GM12878 (cell line): ENCODE results near the gene MYT1. TPM values are rescaled to one million over a fixed set of nuclear protein-coding genes. Genes with fewer than 3 reads are reported as not detected.

Experiments
- ATAC-seq: fragments of 200-7000 bp; cut with Tn5 transposase; 3 replicates; pipeline ENCODE4 v1.9.1; 2020; ENCODE audit warnings: mild to moderate bottlenecking, moderate library complexity
- BruUV-seq: library from RNA; stranded (reverse); fragments of 400-500 nt; replicated peaks from 2 replicates; lab custom pipeline; 2021; lab: Mats Ljungman, UMichigan
- CTCF ChIA-PET: fragments of 300-600 bp; sonication (Branson Sonifier 250); formaldehyde crosslinking; extraction: SDS; loops from one replicate; lab custom pipeline; 2021; ENCODE audit warnings: inconsistent platforms; lab: Yijun Ruan, JAX
- POLR2A ChIA-PET: fragments of 350-600 bp; formaldehyde crosslinking; extraction: SDS; loops from one replicate; lab custom pipeline; 2021; ENCODE audit warnings: inconsistent platforms; lab: Charles Lee
- RAD21 ChIA-PET: fragments of 300-600 bp; sonication (Branson Sonifier 250); formaldehyde crosslinking; loops from one replicate; lab custom pipeline; 2023; ENCODE audit warnings: antibody characterized with exemption; ENCODE audit not compliant: unreplicated experiment; lab: Charles Lee
- SMC1A ChIA-PET: fragments of 300-600 bp; sonication (Branson Sonifier 250); formaldehyde crosslinking; loops from one replicate; lab custom pipeline; 2023; ENCODE audit not compliant: unreplicated experiment, uncharacterized antibody; lab: Charles Lee
- DNase-seq: peaks from one replicate; pipeline ENCODE4 v3.0.0-alpha.2; 2011; ENCODE audit warnings: low read depth, low spot score
- FAIRE-seq: peaks from 3 replicates; lab custom pipeline; 2011; peaks lifted over from hg19 to GRCh38; lab: Jason Lieb, UNC
- H2AFZ ChIP-seq: 2 replicates; pipeline ENCODE4 v1.6.0; 2011; ENCODE audit warnings: low read depth, low read length, control low read depth; ENCODE audit not compliant: control insufficient read depth
- H3K27ac ChIP-seq: 2 replicates; pipeline ENCODE4 v1.5.1; 2011; ENCODE audit warnings: control low read depth; ENCODE audit not compliant: control insufficient read depth, insufficient read depth
- H3K27me3 ChIP-seq, 2 experiments: replicated peaks in 1 of 2; 2 replicates each; pipeline versions ENCODE4 v1.6.0 to v1.6.1; 2011; ENCODE audit warnings: low read length in 1 of 2; ENCODE audit not compliant: control insufficient read depth in 2 of 2, insufficient read depth in 2 of 2
- H3K36me3 ChIP-seq, 2 experiments: 2 replicates each; pipeline ENCODE4 v1.5.1; 2011; ENCODE audit warnings: low read length in 1 of 2; ENCODE audit not compliant: control insufficient read depth in 2 of 2, insufficient read depth in 2 of 2
- H3K4me1 ChIP-seq: 2 replicates; pipeline ENCODE4 v1.6.1; 2011; ENCODE audit warnings: mild to moderate bottlenecking, low read length, moderate library complexity, mixed read lengths; ENCODE audit not compliant: control insufficient read depth, insufficient read depth
- H3K4me2 ChIP-seq: 2 replicates; pipeline ENCODE4 v1.6.0; 2011; ENCODE audit warnings: control low read depth; ENCODE audit not compliant: control insufficient read depth, insufficient read depth
- H3K4me3 ChIP-seq: fragments of 200-600 bp; sonication (generic); 2 replicates; pipeline ENCODE4 v1.5.1; 2016
- H3K79me2 ChIP-seq: 2 replicates; pipeline ENCODE4 v1.6.0; 2011; ENCODE audit warnings: low read length; ENCODE audit not compliant: control insufficient read depth, insufficient read depth
- H3K9ac ChIP-seq: 2 replicates; pipeline ENCODE4 v1.8.0; 2011; ENCODE audit warnings: low read length, control low read depth, mixed read lengths; ENCODE audit not compliant: control insufficient read depth, insufficient read depth
- H3K9me3 ChIP-seq: replicated peaks from 3 replicates; pipeline ENCODE4 v1.5.1; 2011; ENCODE audit warnings: mild to moderate bottlenecking, low read length; ENCODE audit not compliant: control insufficient read depth, insufficient read depth
- H4K20me1 ChIP-seq: 2 replicates; pipeline ENCODE4 v1.6.0; 2011; ENCODE audit not compliant: control insufficient read depth, insufficient read depth
- CEBPZ ChIP-seq: fragments of 150-350 bp; IDR thresholded peaks from 2 replicates; pipeline ENCODE4 v1.6.1; 2016; ENCODE audit warnings: low read depth, low read length
- CHD4 ChIP-seq: fragments of 200-600 bp; sonication (generic); IDR thresholded peaks from 2 replicates; pipeline ENCODE4 v1.6.1; 2016; ENCODE audit warnings: mild to moderate bottlenecking
- NFIC ChIP-seq: IDR thresholded peaks from 2 replicates; pipeline ENCODE4 v1.6.1; 2012; ENCODE audit warnings: low read depth, mild to moderate bottlenecking, inconsistent platforms, low read length, moderate library complexity
- NR2C2 ChIP-seq: IDR thresholded peaks from 2 replicates; pipeline ENCODE4 v1.6.1; 2011; ENCODE audit warnings: borderline replicate concordance, low read depth; ENCODE audit not compliant: control insufficient read depth, insufficient read length
- RAD21 ChIP-seq: IDR thresholded peaks from 2 replicates; pipeline ENCODE4 v1.6.1; 2011; ENCODE audit warnings: mild to moderate bottlenecking, low read depth, low read length, moderate library complexity; ENCODE audit not compliant: insufficient read depth
- RBBP5 ChIP-seq: fragments of 200-600 bp; sonication (generic); conservative IDR thresholded peaks from 2 replicates; pipeline ENCODE4 v1.6.1; 2016
- RELA ChIP-seq: fragments of 450-650 bp; IDR thresholded peaks from 2 replicates; pipeline ENCODE4 v1.8.0; 2014; ENCODE audit warnings: borderline replicate concordance; ENCODE audit not compliant: partially characterized antibody
- SMAD5 ChIP-seq: IDR thresholded peaks from 2 replicates; pipeline ENCODE4 v1.6.1; 2016; ENCODE audit warnings: antibody characterized with exemption, low read depth
- SRF ChIP-seq, 2 experiments: IDR thresholded peaks; 2 replicates each; pipeline ENCODE4 v1.6.1; 2011; ENCODE audit warnings: low read depth in 2 of 2, low read length in 2 of 2, mild to moderate bottlenecking in 1 of 2, moderate library complexity in 1 of 2
- SUZ12 ChIP-seq: fragments of 200-600 bp; sonication (generic); IDR thresholded peaks from one replicate; pipeline ENCODE4 v1.6.1; 2018; ENCODE audit warnings: antibody characterized with exemption, mild to moderate bottlenecking; ENCODE audit not compliant: unreplicated experiment
- TCF7 ChIP-seq: IDR thresholded peaks from 2 replicates; pipeline ENCODE4 v1.6.1; 2014; ENCODE audit warnings: antibody characterized with exemption, borderline replicate concordance
- YBX1 ChIP-seq: fragments of 450-650 bp; IDR thresholded peaks from 2 replicates; pipeline ENCODE4 v1.6.1; 2016; ENCODE audit warnings: antibody characterized with exemption
- ZNF384 ChIP-seq: IDR thresholded peaks from 2 replicates; pipeline ENCODE4 v1.6.1; 2012; ENCODE audit warnings: low read depth, mild to moderate bottlenecking, low read length, improper control_type of control experiment, borderline replicate concordance
- WGBS: methylation state at CpG from one replicate; pipeline ENCODE4 v1.1.6; 2016; ENCODE audit warnings: low lambda C conversion rate; ENCODE audit not compliant: insufficient replicate concordance, insufficient coverage; ENCODE audit errors: missing lambda C conversion rate; 5-methylcytosine and 5-hydroxymethylcytosine counted together
- in situ Hi-C: fragments of 300-500 bp; cut with MboI; formaldehyde crosslinking; loops from 9 replicates; pipeline ENCODE4 v1.14.3; 2018; ENCODE audit warnings: mixed read lengths
- intact Hi-C: fragments of 100-400 bp; cut with micrococcal nuclease; formaldehyde crosslinking; loops from one replicate; pipeline ENCODE4 v1.14.2; 2022; ENCODE audit not compliant: unreplicated experiment
- polyA plus RNA-seq, 11 experiments: library from polyadenylated mRNA; depleted of rRNA in 4 of 11; unstranded in 6 of 11; stranded (reverse) in 5 of 11; fragments of >200 nt; fragmentation: Nextera tagmentation in 4 of 11; fragmentation: Illumina TruSeq in 1 of 11; extraction: Ambion mirVana in 4 of 11; extraction: Trizol in 1 of 11; gene quantifications; 1 replicate in 1 of 11; 2 replicates in 10 of 11; pipeline versions ENCODE4 v1.2.1 to v1.2.3, GENCODE V29; 2011 to 2016; ENCODE audit warnings: inconsistent platforms in 2 of 11, missing spikeins in 2 of 11, low read depth in 1 of 11
- total RNA-seq, 4 experiments: library from RNA; depleted of rRNA in 3 of 4; stranded (reverse); fragments of >200 nt in 3 of 4; fragmentation: Illumina TruSeq in 1 of 4; extraction: Trizol in 1 of 4; gene quantifications; 2 replicates each; pipeline versions ENCODE4 v1.2.1 to v1.2.3, GENCODE V29; 2013 to 2021
- TF ChIP-seq, protein P1 (sequence below): IDR thresholded peaks from 2 replicates; pipeline ENCODE4 v1.6.1; 2012; ENCODE audit warnings: low read depth, low read length, improper control_type of control experiment
- TF ChIP-seq, protein P2 (sequence below): IDR thresholded peaks from 2 replicates; pipeline ENCODE4 v1.6.1; 2012; ENCODE audit warnings: improper control_type of control experiment, low read depth, low read length; ENCODE audit not compliant: insufficient replicate concordance

The MYT1 gene
- total and polyA plus RNA-seq, 10 of the 15 experiments (the other 5 are each of a cell fraction or from before 2014, with no cell fraction given), result 0.01 to 0.10 TPM; not detected in 8

GRCh38 chr20:64279826-64280459 is 115.7 kb downstream of the MYT1 start (continued):
- TF ChIP-seq CEBPZ, result no peak
- no peak for TF ChIP-seq CHD4
- TF ChIP-seq YBX1, result no peak
- no peak for TF ChIP-seq SRF (IDR thresholded peaks at IDR 0.05; ENCODE audit: low read depth in 2 of 2, low read length in 2 of 2)
- TF ChIP-seq SMAD5, result no peak
- no peak for TF ChIP-seq ZNF384
- TF ChIP-seq NFIC, result no peak

DNA sequence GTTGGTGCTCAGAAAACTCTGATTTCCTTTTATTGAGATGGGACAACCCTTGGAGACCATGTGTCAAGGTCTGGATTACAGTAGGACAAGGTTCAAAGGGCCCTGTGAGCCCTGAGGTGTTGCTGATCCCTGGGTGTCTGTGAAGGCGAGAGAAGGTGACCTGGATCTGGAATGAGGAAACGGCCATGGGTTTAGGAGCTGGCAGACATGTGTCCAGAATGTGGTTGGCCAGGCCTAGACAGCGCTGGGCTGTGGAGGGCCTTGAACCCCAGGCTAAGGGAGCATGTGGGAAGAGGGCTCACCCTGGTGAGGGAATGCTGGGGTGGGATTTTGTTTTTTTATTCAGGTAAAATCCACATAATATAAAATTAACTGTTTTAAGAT is 116.2 kb downstream of the MYT1 start:
- DNase-seq, result no peak
- no peak for ATAC-seq
- ChIA-PET POLR2A (no interaction called here), CTCF (interaction anchor here (1.8 kb wide), 1 partner anchor 56 kb away, joined by 3 read pairs; no protein-coding TSS in a partner anchor), SMC1A (no interaction called here), RAD21 (no interaction called here)
- Histone ChIP-seq H3K4me2 (no peak overlapping the region), H3K36me3 (no peaks in the 10 kb centered on the region), H3K27me3 (no peaks in the 10 kb centered on the region; a peak in 1 of 4 replicates), H3K9me3 (no peaks in the 10 kb centered on the region), H3K4me3 (no peak overlapping the region), H3K4me1 (peaks cover 4% of the 10 kb centered on the region; the same call in 1 of the 2 replicates), H3K79me2 (no peaks in the 10 kb centered on the region), H3K9ac (no peak overlapping the region), H4K20me1 (no peaks in the 10 kb centered on the region), H2AFZ (no peak overlapping the region), H3K27ac (no peak overlapping the region)
- no peak for FAIRE-seq
- no TSS peak for BruUV-seq
- intact Hi-C loops, result no loop called here
- in situ Hi-C loops, result no loop called here
- 100% methylated on average over 3 of the region's 3 CpGs for WGBS
- TF ChIP-seq TCF7 (no peak), NR2C2 (no peak), RBBP5 (no peak), RAD21 (no peak), RELA (no peak), SUZ12 (no peak)
- TF ChIP-seq, protein P1, sequence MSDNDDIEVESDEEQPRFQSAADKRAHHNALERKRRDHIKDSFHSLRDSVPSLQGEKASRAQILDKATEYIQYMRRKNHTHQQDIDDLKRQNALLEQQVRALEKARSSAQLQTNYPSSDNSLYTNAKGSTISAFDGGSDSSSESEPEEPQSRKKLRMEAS, result no peak
- TF ChIP-seq, protein P2, sequence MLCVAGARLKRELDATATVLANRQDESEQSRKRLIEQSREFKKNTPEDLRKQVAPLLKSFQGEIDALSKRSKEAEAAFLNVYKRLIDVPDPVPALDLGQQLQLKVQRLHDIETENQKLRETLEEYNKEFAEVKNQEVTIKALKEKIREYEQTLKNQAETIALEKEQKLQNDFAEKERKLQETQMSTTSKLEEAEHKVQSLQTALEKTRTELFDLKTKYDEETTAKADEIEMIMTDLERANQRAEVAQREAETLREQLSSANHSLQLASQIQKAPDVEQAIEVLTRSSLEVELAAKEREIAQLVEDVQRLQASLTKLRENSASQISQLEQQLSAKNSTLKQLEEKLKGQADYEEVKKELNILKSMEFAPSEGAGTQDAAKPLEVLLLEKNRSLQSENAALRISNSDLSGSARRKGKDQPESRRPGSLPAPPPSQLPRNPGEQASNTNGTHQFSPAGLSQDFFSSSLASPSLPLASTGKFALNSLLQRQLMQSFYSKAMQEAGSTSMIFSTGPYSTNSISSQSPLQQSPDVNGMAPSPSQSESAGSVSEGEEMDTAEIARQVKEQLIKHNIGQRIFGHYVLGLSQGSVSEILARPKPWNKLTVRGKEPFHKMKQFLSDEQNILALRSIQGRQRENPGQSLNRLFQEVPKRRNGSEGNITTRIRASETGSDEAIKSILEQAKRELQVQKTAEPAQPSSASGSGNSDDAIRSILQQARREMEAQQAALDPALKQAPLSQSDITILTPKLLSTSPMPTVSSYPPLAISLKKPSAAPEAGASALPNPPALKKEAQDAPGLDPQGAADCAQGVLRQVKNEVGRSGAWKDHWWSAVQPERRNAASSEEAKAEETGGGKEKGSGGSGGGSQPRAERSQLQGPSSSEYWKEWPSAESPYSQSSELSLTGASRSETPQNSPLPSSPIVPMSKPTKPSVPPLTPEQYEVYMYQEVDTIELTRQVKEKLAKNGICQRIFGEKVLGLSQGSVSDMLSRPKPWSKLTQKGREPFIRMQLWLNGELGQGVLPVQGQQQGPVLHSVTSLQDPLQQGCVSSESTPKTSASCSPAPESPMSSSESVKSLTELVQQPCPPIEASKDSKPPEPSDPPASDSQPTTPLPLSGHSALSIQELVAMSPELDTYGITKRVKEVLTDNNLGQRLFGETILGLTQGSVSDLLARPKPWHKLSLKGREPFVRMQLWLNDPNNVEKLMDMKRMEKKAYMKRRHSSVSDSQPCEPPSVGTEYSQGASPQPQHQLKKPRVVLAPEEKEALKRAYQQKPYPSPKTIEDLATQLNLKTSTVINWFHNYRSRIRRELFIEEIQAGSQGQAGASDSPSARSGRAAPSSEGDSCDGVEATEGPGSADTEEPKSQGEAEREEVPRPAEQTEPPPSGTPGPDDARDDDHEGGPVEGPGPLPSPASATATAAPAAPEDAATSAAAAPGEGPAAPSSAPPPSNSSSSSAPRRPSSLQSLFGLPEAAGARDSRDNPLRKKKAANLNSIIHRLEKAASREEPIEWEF, result no peak
